Omental fat pad (tissue), 4 donors: ENCODE measurements around the gene BOC. TPM values are rescaled to one million over a fixed set of nuclear protein-coding genes. Genes with fewer than 3 reads are reported as not detected.
A peak's percentile ranks its signal among the peaks of the same experiment; 100 is the strongest.

Source experiments
- ATAC-seq: fragments of 150-250 bp; one replicate; pipeline ENCODE4 v1.9.1; 2016; ENCODE audit warnings: mild to moderate bottlenecking, moderate library complexity; ENCODE audit not compliant: low FRiP score
- DNase-seq: peaks from one replicate; pipeline ENCODE4 v3.0.0-alpha.2; 2019; ENCODE audit warnings: low spot score
- CTCF ChIP-seq, 3 donors: fragments of 450-650 bp; IDR thresholded peaks; one replicate each; pipeline ENCODE4 v1.5.1; 2016 to 2017; ENCODE audit warnings: antibody characterized with exemption in 3 of 3, mild to moderate bottlenecking in 3 of 3, moderate library complexity in 2 of 3
- total RNA-seq, 4 donors: library from RNA; depleted of rRNA; stranded (reverse); fragments of >200 nt; gene quantifications; one replicate each; pipeline ENCODE4 v1.1.0, GENCODE V29; 2016

Gene BOC
- total RNA-seq, 4 donors from 2014 or later = 28.1 to 103 (median 54.0) TPM

GRCh38 chr3:113233497-113233896, 22.1 kb downstream of the BOC start:
- DNase-seq = no peak
- ATAC-seq = no peak
- no peak for TF ChIP-seq CTCF (IDR thresholded peaks at IDR 0.05)

DNA sequence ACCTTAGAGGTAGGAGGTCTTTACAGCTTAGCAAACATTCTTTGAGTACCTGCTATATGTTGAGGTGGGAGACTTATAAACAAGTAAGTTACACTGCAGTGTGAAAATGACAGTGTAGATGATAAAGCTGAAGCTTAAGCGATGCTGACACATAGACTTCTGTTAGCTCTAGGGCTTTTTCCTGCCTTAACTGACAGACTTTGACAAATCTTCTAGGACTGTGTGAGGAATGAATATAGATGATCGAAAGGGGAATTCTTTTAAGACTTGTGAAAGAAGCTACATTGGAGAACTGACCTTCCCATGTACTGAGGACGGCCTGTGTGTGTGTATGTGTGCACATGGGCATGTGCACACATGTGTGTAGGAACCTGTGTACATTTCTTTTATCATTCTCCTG, 22.7 kb downstream of the BOC start:
- no peak for DNase-seq
- no peak for TF ChIP-seq CTCF (IDR thresholded peaks at IDR 0.05)
- ATAC-seq = no peak

DNA sequence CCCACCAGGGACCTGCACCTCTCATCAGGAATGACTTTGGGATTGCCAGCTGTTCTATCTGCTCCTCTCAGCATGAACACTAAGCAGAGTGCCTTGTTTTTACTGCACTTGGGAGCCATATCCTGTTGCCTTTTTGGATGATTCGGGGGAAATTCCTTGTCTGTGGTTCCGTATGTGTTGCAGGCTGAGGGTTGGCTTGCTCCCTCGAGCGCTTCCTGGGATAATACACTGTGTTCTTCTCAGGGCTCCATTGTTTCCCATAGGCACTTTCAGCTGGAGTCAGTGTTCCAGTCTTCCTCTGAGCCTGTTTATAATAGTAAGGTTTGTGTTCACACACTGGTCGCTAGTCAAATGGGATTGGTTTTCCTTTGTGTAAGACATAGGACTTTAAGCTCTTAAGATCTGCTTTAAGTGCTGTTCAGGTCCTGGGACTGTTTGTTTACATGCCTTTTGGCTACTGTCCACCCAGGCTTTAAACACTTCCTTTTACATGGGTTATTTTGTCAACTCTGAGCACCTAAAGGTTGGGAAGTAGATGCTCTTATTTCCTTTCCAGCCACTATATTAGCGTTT, 23.4 kb downstream of the BOC start:
- DNase-seq = no peak
- TF ChIP-seq CTCF (IDR thresholded peaks at IDR 0.05) = no peak
- no peak for ATAC-seq

- DNase-seq (no peak), ATAC-seq (no peak)
- TF ChIP-seq CTCF (IDR thresholded peaks at IDR 0.05) = no peak
These were observed 27.1 kb downstream of the BOC start for GRCh38 chr3:113238503-113238902.

DNA sequence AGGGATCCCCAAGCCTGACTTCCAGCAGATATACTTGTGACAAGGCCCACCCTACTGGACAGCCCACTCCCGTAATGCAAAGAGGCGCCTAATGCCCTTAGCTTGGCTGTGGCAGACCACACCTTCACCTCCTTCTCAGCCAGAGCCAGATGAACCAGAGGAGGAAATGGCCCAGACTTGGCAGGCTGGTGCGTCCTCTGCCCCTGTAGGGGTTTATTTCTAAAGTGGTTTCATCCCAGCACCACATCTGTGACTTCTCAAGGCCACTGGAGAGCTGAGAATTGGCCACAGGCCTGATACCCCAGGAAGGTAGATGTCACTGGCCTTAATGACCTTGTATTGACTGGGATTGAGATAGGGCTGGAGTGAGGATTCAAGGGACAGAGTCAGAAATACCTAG, 29.5 kb downstream of the BOC start:
- DNase-seq (no peak), ATAC-seq (no peak)
- no peak for TF ChIP-seq CTCF (IDR thresholded peaks at IDR 0.05)

DNA sequence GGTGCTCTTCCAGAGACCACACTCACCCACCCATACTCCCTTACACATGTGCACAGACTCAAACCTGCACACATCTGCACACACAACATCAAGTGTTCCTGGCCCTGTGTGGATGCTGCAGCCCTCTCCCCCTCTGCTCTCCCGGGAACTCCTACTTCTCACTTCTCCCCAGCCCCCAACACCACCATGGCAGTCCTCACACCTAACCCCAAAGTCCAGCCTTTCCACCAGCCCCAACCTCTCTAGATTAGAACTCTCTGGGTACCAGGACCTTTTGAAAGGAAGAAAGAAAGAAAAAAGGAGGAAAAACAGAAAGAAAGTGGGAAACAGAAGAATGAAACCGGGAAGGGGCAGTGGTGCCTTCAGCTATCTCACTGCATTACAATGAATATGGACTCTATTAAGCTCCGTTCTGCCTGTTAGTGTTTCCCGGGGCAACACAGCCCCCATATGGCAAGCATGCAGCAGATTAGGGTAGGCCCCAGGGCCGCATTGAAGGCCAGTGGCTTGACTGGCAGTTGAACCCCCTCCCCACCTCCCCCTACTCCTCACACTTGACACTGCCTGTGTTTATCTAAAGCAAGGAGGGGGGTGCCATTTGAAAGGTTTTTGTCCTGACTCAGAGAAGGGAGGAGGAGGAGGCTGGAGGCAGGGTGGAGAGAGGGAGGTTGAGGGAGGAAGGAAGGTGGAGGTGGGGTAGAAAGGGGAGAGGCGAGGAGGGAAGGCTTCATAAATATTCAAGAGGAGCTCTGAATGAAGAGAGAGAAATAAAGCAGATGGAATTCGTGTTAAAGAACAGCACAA, 30.1 kb downstream of the BOC start:
- no peak for TF ChIP-seq CTCF (IDR thresholded peaks at IDR 0.05)
- no peak for DNase-seq
- peak; percentile 72 for ATAC-seq

DNA sequence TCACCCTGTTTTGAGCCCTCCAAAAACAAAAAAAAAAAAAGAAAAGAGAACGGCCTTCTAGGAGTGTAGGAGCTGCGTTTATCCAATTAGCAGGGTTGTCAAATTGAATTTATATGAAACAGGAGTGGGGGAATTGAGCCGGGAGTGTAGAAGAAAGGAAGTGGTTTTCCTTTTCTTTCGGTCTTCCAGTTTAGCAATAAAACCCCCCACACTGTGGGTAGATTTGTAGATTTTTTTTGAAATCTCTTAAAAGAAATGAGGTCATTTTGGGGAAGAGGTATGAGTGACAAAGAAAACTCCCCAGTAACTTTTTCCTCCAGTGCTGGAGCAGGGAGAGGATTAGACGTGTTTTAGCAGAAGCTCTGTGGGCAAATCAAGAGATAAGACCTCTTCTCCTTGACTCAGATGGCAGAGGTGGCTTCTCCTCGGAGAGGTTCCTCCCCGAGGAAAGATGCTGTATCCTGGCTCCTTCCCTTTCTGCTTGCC, 30.8 kb downstream of the BOC start:
- DNase-seq (no peak), ATAC-seq (peak; percentile 68)
- TF ChIP-seq CTCF (IDR thresholded peaks at IDR 0.05) = no peak
